ENCODE measurements around the gene PHACTR3. TPM values are rescaled to one million over a fixed set of nuclear protein-coding genes. Genes with fewer than 3 reads are reported as not detected.

The PHACTR3 gene
- total and polyA plus RNA-seq, 2 of the 8 experiments (the other 6 are each of a cell fraction or from before 2014, with no cell fraction given), result 0.05 to 0.13 TPM

DNA sequence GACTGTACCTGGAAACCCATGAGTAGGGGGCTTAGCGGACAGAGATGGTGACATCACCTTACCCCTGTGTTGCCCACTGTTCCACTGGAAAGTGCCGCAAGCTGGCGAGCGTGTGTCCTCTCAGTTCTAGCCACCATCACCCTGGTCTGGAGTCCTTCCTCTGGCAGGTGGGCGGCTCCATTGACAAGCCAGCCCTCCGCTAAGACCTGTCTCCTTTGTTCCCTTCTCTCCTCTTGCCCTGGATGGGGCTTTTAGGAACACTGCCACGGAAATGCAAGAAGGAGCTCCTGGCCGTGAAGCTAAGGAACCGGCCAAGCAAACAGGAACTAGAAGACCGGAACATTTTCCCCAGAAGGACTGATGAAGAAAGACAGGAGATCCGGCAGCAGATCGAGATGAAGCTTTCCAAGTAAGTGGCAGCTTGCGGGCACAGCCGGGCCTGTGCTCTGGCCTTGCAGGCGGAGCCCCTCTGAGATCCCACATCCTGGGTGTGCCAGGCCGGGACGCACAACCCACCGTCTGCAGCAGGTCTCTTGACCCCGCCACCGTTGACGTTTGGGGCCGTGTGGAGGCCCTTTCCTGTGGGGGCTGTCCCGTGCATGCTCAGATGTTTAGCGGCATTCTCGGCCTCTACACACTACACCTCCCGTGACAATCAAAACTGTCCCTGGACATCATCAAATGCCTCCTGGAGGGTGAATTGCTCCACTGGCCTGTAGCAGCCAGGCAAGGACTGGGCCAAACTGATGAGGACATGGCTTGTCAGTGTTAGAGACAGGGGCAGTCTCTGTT lies 201.6 kb downstream of the PHACTR3 start:
- Histone ChIP-seq H3K23me2 (ENCODE audit: low read depth, low read length) (no peaks in the 10 kb centered on the region), H3K4ac (replicated peaks; ENCODE audit: insufficient read length, low read depth, low read length) (no peak overlapping the region), H2AFZ (ENCODE audit: low read length) (no peak overlapping the region), H2BK12ac (ENCODE audit: low read depth, low read length) (no peak overlapping the region), H2BK20ac (ENCODE audit: low read length) (no peak overlapping the region), H3K4me2 (ENCODE audit: insufficient read depth in 1 of 2, low read depth in 2 of 2, low read length in 2 of 2) (no peak overlapping the region), H3K23ac (ENCODE audit: insufficient read length) (no peak overlapping the region), H2BK5ac (ENCODE audit: low read depth, low read length) (no peak overlapping the region), H4K8ac (ENCODE audit: extremely low read depth, insufficient read depth, low read length) (no peak overlapping the region), H2BK120ac (replicated peaks; ENCODE audit: low read depth, low read length) (no peak overlapping the region), H3K18ac (ENCODE audit: extremely low read depth, low read length) (no peak overlapping the region), H3K27ac (ENCODE audit: low read depth, low read length) (no peak overlapping the region), H4K5ac (ENCODE audit: insufficient read length, low read depth, low read length) (no peak overlapping the region), H3K56ac (replicated peaks; ENCODE audit: insufficient read length, low read depth, low read length) (no peak overlapping the region), H3K4me1 (replicated peaks in 1 of 4; ENCODE audit: control insufficient read depth in 3 of 4, insufficient read depth in 4 of 4, low read length in 3 of 4) (no peaks in the 10 kb centered on the region), H3K36me3 (ENCODE audit: control insufficient read depth in 2 of 4, insufficient read depth in 4 of 4, low read length in 3 of 4) (no peaks in the 10 kb centered on the region), H3K79me2 (ENCODE audit: control insufficient read depth in 1 of 2, insufficient read depth in 2 of 2, low read length in 2 of 2) (no peaks in the 10 kb centered on the region), H3K9me3 (ENCODE audit: insufficient read depth in 2 of 2, low read depth in 1 of 2, low read length in 1 of 2) (peaks cover 89 to 92% of the 10 kb centered on the region in 2 experiments), H2AK5ac (ENCODE audit: low read depth, low read length) (no peak overlapping the region), H3K27me3 (replicated peaks in 1 of 4; ENCODE audit: control insufficient read depth in 3 of 4, extremely low read depth in 1 of 4, insufficient read depth in 3 of 4, low read length in 3 of 4) (peaks cover 0 to 4% (median 0%) of the 10 kb centered on the region in 4 experiments; a peak in 1 of 7 replicates), H3K14ac (ENCODE audit: insufficient read length) (no peak overlapping the region), H2BK15ac (ENCODE audit: low read length) (no peak overlapping the region), H4K20me1 (replicated peaks in 1 of 2; ENCODE audit: control insufficient read depth in 1 of 2, insufficient read depth in 2 of 2, low read length in 2 of 2) (no peaks in the 10 kb centered on the region), H3K9ac (replicated peaks in 1 of 4; ENCODE audit: extremely low read depth in 1 of 4, low read depth in 3 of 4, low read length in 3 of 4) (no peak overlapping the region), H3K79me1 (ENCODE audit: low read depth, low read length) (no peaks in the 10 kb centered on the region), H3K4me3 (ENCODE audit: extremely low read depth in 1 of 4, insufficient read depth in 2 of 4, low read depth in 3 of 4, low read length in 4 of 4) (no peak overlapping the region), H4K91ac (replicated peaks; ENCODE audit: insufficient read length, low read length) (no peak overlapping the region)
- 89% methylated on average over 21 of the region's 26 CpGs; no CpG with 5 or more reads in 1 of the 2 experiments for WGBS, 2 experiments (ENCODE audit: extremely low coverage in 1 of 2, insufficient coverage in 1 of 2, insufficient read length in 1 of 2, insufficient replicate concordance in 2 of 2, low coverage in 1 of 2, low lambda C conversion rate in 2 of 2, missing lambda C conversion rate in 1 of 2)
- TF ChIP-seq TEAD4 (IDR thresholded peaks at IDR 0.05; ENCODE audit: low read depth, low read length) (no peak), BCL11A (IDR thresholded peaks at IDR 0.05; ENCODE audit: low read depth in 2 of 2, low read length in 2 of 2) (no peak), TAF1 (IDR thresholded peaks at IDR 0.05; ENCODE audit: low read depth, low read length) (no peak), ASH2L (IDR thresholded peaks at IDR 0.05; ENCODE audit: low read length) (no peak), CBX8 (IDR thresholded peaks at IDR 0.05; ENCODE audit: borderline replicate concordance, low read depth, low read length) (no peak), KDM1A (IDR thresholded peaks at IDR 0.05; ENCODE audit: borderline replicate concordance, low read length) (no peak), E2F6 (IDR thresholded peaks at IDR 0.05) (no peak), RXRA (IDR thresholded peaks at IDR 0.05; ENCODE audit: insufficient read depth, low read depth, low read length) (no peak), SP1 (IDR thresholded peaks at IDR 0.05; ENCODE audit: low read depth, low read length) (no peak), CHD2 (IDR thresholded peaks at IDR 0.05; ENCODE audit: low read length) (no peak), BACH1 (IDR thresholded peaks at IDR 0.05; ENCODE audit: low read length) (no peak), GTF2F1 (IDR thresholded peaks at IDR 0.05; ENCODE audit: borderline replicate concordance, low read depth, low read length) (no peak)
- ChIA-PET POLR2A (ENCODE audit: partially characterized antibody) (no interaction called here), CTCF (ENCODE audit: partially characterized antibody) (no interaction called here)
- DNase-seq (ENCODE audit: low read depth in 1 of 2, low spot score in 2 of 2) (peak in 1 of 2 experiments; percentile 23), FAIRE-seq (no peak)
